GM12891 (cell line): ENCODE data around the gene SARDH.

Experiments
- POLR2A ChIP-seq: IDR thresholded peaks from 2 replicates; pipeline ENCODE4 v1.6.1; 2011; ENCODE audit warnings: low read depth, low read length, control low read depth
- POLR2AphosphoS5 ChIP-seq: IDR thresholded peaks from 2 replicates; pipeline ENCODE4 v1.6.1; 2011; ENCODE audit warnings: low read depth, low read length, control low read depth
- POU2F2 ChIP-seq: IDR thresholded peaks from 2 replicates; pipeline ENCODE4 v1.6.1; 2011; ENCODE audit warnings: low read depth, mild to moderate bottlenecking, control low read depth, low read length, moderate library complexity
- SPI1 ChIP-seq: IDR thresholded peaks from 2 replicates; pipeline ENCODE4 v1.6.1; 2011; ENCODE audit warnings: low read depth, low read length, control low read depth

DNA sequence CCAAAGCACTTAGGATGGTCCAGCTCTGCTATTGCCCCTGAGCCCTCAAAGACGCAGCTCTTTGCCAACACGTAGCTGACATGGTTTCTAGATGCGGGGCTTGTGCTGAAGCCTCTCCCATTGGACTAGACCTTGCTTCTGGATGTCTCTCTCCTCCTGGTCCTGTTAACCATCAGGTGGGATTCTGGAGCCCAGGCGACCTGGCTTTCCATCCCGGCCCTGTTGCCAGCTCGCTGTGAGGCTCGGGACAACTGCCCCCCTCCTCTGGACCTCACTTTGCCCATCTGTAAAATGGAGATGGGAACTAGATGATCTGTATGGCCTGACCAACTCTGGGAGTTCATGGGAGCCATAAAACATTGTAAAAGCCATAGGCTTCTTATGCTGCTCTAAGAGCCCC lies 98.0 kb downstream of the SARDH start:
- TF ChIP-seq POU2F2 (no peak), POLR2A (no peak), POLR2AphosphoS5 (no peak), SPI1 (no peak)
